ENCODE data around the gene MBOAT2. TPM values are rescaled to one million over a fixed set of nuclear protein-coding genes. Genes with fewer than 3 reads are reported as not detected.

Gene MBOAT2
- total RNA-seq, 1 experiment from 2014 or later: 16.8 TPM

GRCh38 chr2:8939486-8940114 is 63.9 kb downstream of the MBOAT2 start:
- DNase-seq (ENCODE audit: low read depth, low spot score) (no peak), ATAC-seq (no peak)
- H3K4me1 ChIP-seq (ENCODE audit: control insufficient read depth in 1 of 2, insufficient read depth in 2 of 2, low read length in 2 of 2): no peaks in the 10 kb centered on the region
- CTCF ChIA-PET: no interaction called here
- TF ChIP-seq ZFX (IDR thresholded peaks at IDR 0.05) (no peak), ELF1 (IDR thresholded peaks at IDR 0.05; ENCODE audit: borderline replicate concordance, low read depth) (no peak), CBX3 (IDR thresholded peaks at IDR 0.05; ENCODE audit: low read depth) (no peak), SRF (IDR thresholded peaks at IDR 0.05; ENCODE audit: low read depth) (no peak), POLR2A (IDR thresholded peaks at IDR 0.05; ENCODE audit: borderline replicate concordance, extremely low read depth, insufficient read depth, insufficient read length) (no peak), POLR2AphosphoS5 (IDR thresholded peaks at IDR 0.05; ENCODE audit: low read depth, low read length) (no peak), SP1 (IDR thresholded peaks at IDR 0.05; ENCODE audit: low read depth) (no peak), REST (IDR thresholded peaks at IDR 0.05; ENCODE audit: low read depth) (no peak), ZBTB33 (IDR thresholded peaks at IDR 0.05; ENCODE audit: extremely low read depth, insufficient replicate concordance, low read length) (no peak), EZH2 (IDR thresholded peaks at IDR 0.05) (no peak), FOSL1 (IDR thresholded peaks at IDR 0.05; ENCODE audit: low read depth) (no peak), YY1 (IDR thresholded peaks at IDR 0.05; ENCODE audit: extremely low read depth, insufficient replicate concordance, low read depth, low read length) (no peak), CEBPB (IDR thresholded peaks at IDR 0.05; ENCODE audit: low read depth) (no peak), CTCF (IDR thresholded peaks at IDR 0.05 in 2 of 3, conservative IDR thresholded peaks at IDR 0.05 in 1 of 3; ENCODE audit: borderline replicate concordance in 1 of 3, insufficient read depth in 1 of 3, low read depth in 2 of 3, low read length in 2 of 3) (no peak), TCF7L2 (IDR thresholded peaks at IDR 0.05; ENCODE audit: borderline replicate concordance, extremely low read depth, insufficient read depth, insufficient read length) (no peak), RAD21 (IDR thresholded peaks at IDR 0.05; ENCODE audit: low read depth) (no peak), EGR1 (IDR thresholded peaks at IDR 0.05; ENCODE audit: low read depth) (no peak)
- TF ChIP-seq, protein P1, sequence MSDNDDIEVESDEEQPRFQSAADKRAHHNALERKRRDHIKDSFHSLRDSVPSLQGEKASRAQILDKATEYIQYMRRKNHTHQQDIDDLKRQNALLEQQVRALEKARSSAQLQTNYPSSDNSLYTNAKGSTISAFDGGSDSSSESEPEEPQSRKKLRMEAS (IDR thresholded peaks at IDR 0.05): no peak
- TF ChIP-seq, protein P2, sequence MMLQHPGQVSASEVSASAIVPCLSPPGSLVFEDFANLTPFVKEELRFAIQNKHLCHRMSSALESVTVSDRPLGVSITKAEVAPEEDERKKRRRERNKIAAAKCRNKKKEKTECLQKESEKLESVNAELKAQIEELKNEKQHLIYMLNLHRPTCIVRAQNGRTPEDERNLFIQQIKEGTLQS (IDR thresholded peaks at IDR 0.05): no peak
- H3K27ac ChIP-seq (ENCODE audit: low read depth, low read length): no peak overlapping the region
- RAD21 ChIA-PET (ENCODE audit: low non-redundant PET in 1 of 2, low total read pairs in 2 of 2, uncharacterized antibody in 2 of 2, unreplicated experiment in 2 of 2): no interaction called here
- H3K36me3 ChIP-seq (ENCODE audit: control insufficient read depth in 1 of 2, insufficient read depth in 2 of 2, low read length in 2 of 2): no peaks in the 10 kb centered on the region
- H3K4me3 ChIP-seq (replicated peaks in 1 of 2; ENCODE audit: low read depth in 1 of 2, low read length in 2 of 2): no peak overlapping the region
- no peak overlapping the region for H3K4me2 ChIP-seq (ENCODE audit: low read length)
- H3K9me2 ChIP-seq (ENCODE audit: insufficient read depth): no peaks in the 10 kb centered on the region
- no peaks in the 10 kb centered on the region for H3K9me3 ChIP-seq (ENCODE audit: control insufficient read depth in 1 of 2, insufficient read depth in 1 of 2, low read depth in 1 of 2, low read length in 2 of 2)
- POLR2A ChIA-PET: no interaction called here
- no peaks in the 10 kb centered on the region for H3K27me3 ChIP-seq (ENCODE audit: insufficient read depth, low read length)
- intact Hi-C loops (cut with micrococcal nuclease): no loop called here
- no peak overlapping the region for H2AFZ ChIP-seq (ENCODE audit: low read depth, low read length, poor library complexity, severe bottlenecking)
- H4K20me1 ChIP-seq (ENCODE audit: insufficient read depth): no peaks in the 10 kb centered on the region
- H3K9ac ChIP-seq (ENCODE audit: low read length): no peak overlapping the region
- H3K79me2 ChIP-seq (ENCODE audit: insufficient read depth, low read length): no peaks in the 10 kb centered on the region
- BruUV-seq (replicated peaks): no TSS peak

All from HCT116 (cell line).